ENCODE measurements around the gene IRAK2. TPM values are rescaled to one million over a fixed set of nuclear protein-coding genes. Genes with fewer than 3 reads are reported as not detected.
A peak's percentile ranks its signal among the peaks of the same experiment; 100 is the strongest.

IRAK2 gene
- total and polyA plus RNA-seq, 2 donors (not counting 3 experiments of a cell fraction or from before 2014, with no cell fraction given), result 7.9 to 10.0 TPM

DNA sequence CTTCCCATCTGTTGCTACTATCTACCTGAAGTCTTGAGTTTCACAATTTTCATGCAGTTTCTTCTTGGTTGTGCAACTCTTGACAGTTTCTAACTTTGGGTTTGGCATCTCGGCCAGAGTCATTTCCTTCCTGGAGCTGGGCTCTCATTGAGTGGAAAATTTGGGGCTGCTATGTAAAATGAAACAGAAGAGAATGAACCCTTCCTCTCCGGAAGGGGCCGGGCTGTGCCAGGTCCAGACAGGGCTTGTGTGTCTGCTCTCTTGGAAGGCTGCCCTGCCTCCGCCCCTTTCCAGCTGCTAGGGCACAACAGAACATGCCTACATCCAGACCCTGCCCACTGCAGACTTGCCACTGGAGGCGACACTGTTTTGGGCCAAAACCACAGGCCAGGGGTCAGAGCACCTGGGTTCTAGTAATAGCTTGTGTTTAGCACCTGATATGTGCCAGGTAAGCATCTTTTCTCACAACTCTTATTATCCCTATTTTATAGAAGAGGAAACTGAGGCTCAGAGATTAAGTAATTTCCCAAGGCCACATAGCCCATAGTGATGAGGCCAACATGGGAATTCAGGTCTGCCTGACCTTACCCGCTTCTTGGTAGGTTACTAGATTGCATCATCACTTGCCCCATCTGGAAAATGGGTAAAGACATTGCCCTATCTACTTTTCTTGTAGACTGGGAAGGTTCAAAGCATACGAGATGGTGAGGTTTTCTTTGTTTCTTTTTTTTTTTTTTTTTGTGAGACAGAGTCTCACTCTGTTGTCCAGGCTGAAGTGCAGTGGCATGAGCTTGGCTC lies 25.0 kb downstream of the IRAK2 start:
- dilution Hi-C loops (cut with MboI; ENCODE audit: extremely low pct_ligation_motif_present, low sequenced_read_pairs) (no loop called here), intact Hi-C loops (cut with micrococcal nuclease) (loop anchor here (1.0 to 2.0 kb wide), 5 partner anchors 15 to 36 kb away; no protein-coding TSS in a partner anchor)
- H2AFZ ChIP-seq (ENCODE audit: low read depth, low read length), result no peak overlapping the region
- H3K4me1 ChIP-seq (ENCODE audit: control insufficient read depth, extremely low read depth, insufficient read depth, low read length), result peaks cover 59% of the 10 kb centered on the region
- H3K9ac ChIP-seq (replicated peaks; ENCODE audit: extremely low read depth, insufficient read depth, low read length), result peak overlapping the region; percentile 22
- no peaks in the 10 kb centered on the region for H4K20me1 ChIP-seq (replicated peaks; ENCODE audit: control insufficient read depth, extremely low read depth, insufficient read depth, low read length)
- POLR2A ChIA-PET, result interaction anchor here (0.6 kb wide), 1 partner anchor 793 kb away, joined by 3 read pairs; no protein-coding TSS in a partner anchor
- peak overlapping the region; percentile 59 for H3K4me2 ChIP-seq (ENCODE audit: insufficient read depth, low read length)
- H3K4me3 ChIP-seq (replicated peaks in 1 of 3; ENCODE audit: insufficient read depth in 1 of 3, low read depth in 1 of 3, low read length in 3 of 3), result peak overlapping the region in 1 of 3 experiments; percentile 9
- no peaks in the 10 kb centered on the region for H3K9me1 ChIP-seq (replicated peaks; ENCODE audit: control insufficient read depth, extremely low read depth, insufficient read depth, low read length)
- no peaks in the 10 kb centered on the region for H3K27me3 ChIP-seq (ENCODE audit: control insufficient read depth in 2 of 2, insufficient read depth in 2 of 2, low read length in 2 of 2)
- no peaks in the 10 kb centered on the region for H3K36me3 ChIP-seq (ENCODE audit: control insufficient read depth in 2 of 2, extremely low read depth in 1 of 2, insufficient read depth in 2 of 2, low read length in 2 of 2)
- H3K9me3 ChIP-seq (replicated peaks; ENCODE audit: control insufficient read depth, insufficient read depth, low read length), result no peaks in the 10 kb centered on the region
- DNase-seq (ENCODE audit: low read depth, low spot score), result peak; percentile 94
- no TSS peak for BruUV-seq (replicated peaks)
- CTCF ChIA-PET, result interaction anchor here (0.8 to 7.8 kb wide), 4 partner anchors 11 to 48 kb away, joined by 4 to 67 read pairs (median 6); partner anchors contain the start of gene VHL
- peak overlapping the region; percentile 79 for H3K27ac ChIP-seq (ENCODE audit: insufficient read depth, low read depth, low read length)
- peak; percentile 99 for FAIRE-seq
- TF ChIP-seq FOS (IDR thresholded peaks at IDR 0.05; ENCODE audit: borderline replicate concordance, insufficient read depth, low read length), result peak; percentile 69
- TF ChIP-seq, protein P1, sequence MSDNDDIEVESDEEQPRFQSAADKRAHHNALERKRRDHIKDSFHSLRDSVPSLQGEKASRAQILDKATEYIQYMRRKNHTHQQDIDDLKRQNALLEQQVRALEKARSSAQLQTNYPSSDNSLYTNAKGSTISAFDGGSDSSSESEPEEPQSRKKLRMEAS (IDR thresholded peaks at IDR 0.05; ENCODE audit: insufficient read depth, insufficient read length), result no peak
- TF ChIP-seq JUN (IDR thresholded peaks at IDR 0.05; ENCODE audit: borderline replicate concordance, insufficient read depth, insufficient read length, low read depth), result peak; percentile 74
- peak; percentile 87 for TF ChIP-seq POLR2AphosphoS5 (IDR thresholded peaks at IDR 0.05; ENCODE audit: insufficient read depth, low read depth, low read length)
- no peak for TF ChIP-seq POLR2A (IDR thresholded peaks at IDR 0.05; ENCODE audit: low read depth, low read length)
- TF ChIP-seq CTCF (IDR thresholded peaks at IDR 0.05; ENCODE audit: extremely low read depth in 1 of 2, insufficient read depth in 1 of 2, low read depth in 1 of 2, low read length in 2 of 2), result peak in 1 of 2 donors; percentile 5
- no peak for TF ChIP-seq EZH2 (IDR thresholded peaks at IDR 0.05; ENCODE audit: borderline replicate concordance, low read depth, low read length, severe bottlenecking)
- no peak for TF ChIP-seq GATA2 (IDR thresholded peaks at IDR 0.05; ENCODE audit: insufficient read depth, insufficient read length, low read depth, low read length)
- H3K79me2 ChIP-seq (ENCODE audit: control insufficient read depth, insufficient read depth, low read length), result no peaks in the 10 kb centered on the region
